ENCODE results near the gene SH2D3A. TPM values are rescaled to one million over a fixed set of nuclear protein-coding genes. Genes with fewer than 3 reads are reported as not detected.

The SH2D3A gene
- total RNA-seq, 1 experiment from 2014 or later: 0.95 TPM

GRCh38 chr19:6716610-6716970, 50.6 kb downstream of the SH2D3A start:
- POLR2A ChIA-PET (ENCODE audit: low non-redundant PET): no interaction called here
- no peaks in the 10 kb centered on the region for H3K4me1 ChIP-seq (ENCODE audit: insufficient read depth, low read length, poor library complexity, severe bottlenecking)
- BruUV-seq (replicated peaks): no TSS peak
- no peaks in the 10 kb centered on the region for H3K36me3 ChIP-seq (ENCODE audit: insufficient read depth, low read length, poor library complexity, severe bottlenecking)
- no peaks in the 10 kb centered on the region for H3K9me3 ChIP-seq (ENCODE audit: low read depth, low read length, poor library complexity, severe bottlenecking)
- intact Hi-C loops (cut with micrococcal nuclease; ENCODE audit: unreplicated experiment): no loop called here
- no peaks in the 10 kb centered on the region for H3K27me3 ChIP-seq (replicated peaks; ENCODE audit: insufficient read depth, low read depth, low read length, poor library complexity)
- TF ChIP-seq CTCF (conservative IDR thresholded peaks at IDR 0.05; ENCODE audit: low read depth, low read length) (no peak), EZH2 (IDR thresholded peaks at IDR 0.05; ENCODE audit: borderline replicate concordance, low read depth, low read length, poor library complexity, severe bottlenecking) (no peak)
- no peak overlapping the region for H3K4me3 ChIP-seq (ENCODE audit: low read depth, low read length, poor library complexity, severe bottlenecking)
- DNase-seq (ENCODE audit: low spot score): no peak
- H3K27ac ChIP-seq (ENCODE audit: low read depth, low read length, poor library complexity, severe bottlenecking): no peak overlapping the region
- CTCF ChIA-PET: interaction anchor here (0.8 kb wide), 1 partner anchor 21 kb away, joined by 3 read pairs; no protein-coding TSS in a partner anchor

- no peak for DNase-seq (ENCODE audit: low spot score)
- ChIA-PET CTCF (no interaction called here), POLR2A (ENCODE audit: low non-redundant PET) (no interaction called here)
- intact Hi-C loops (cut with micrococcal nuclease; ENCODE audit: unreplicated experiment): no loop called here
- Histone ChIP-seq H3K36me3 (ENCODE audit: insufficient read depth, low read length, poor library complexity, severe bottlenecking) (no peaks in the 10 kb centered on the region), H3K4me1 (ENCODE audit: insufficient read depth, low read length, poor library complexity, severe bottlenecking) (no peaks in the 10 kb centered on the region), H3K9me3 (ENCODE audit: low read depth, low read length, poor library complexity, severe bottlenecking) (no peaks in the 10 kb centered on the region), H3K27ac (ENCODE audit: low read depth, low read length, poor library complexity, severe bottlenecking) (no peak overlapping the region), H3K4me3 (ENCODE audit: low read depth, low read length, poor library complexity, severe bottlenecking) (no peak overlapping the region), H3K27me3 (replicated peaks; ENCODE audit: insufficient read depth, low read depth, low read length, poor library complexity) (peaks cover 4% of the 10 kb centered on the region)
- BruUV-seq (replicated peaks): no TSS peak
- TF ChIP-seq EZH2 (IDR thresholded peaks at IDR 0.05; ENCODE audit: borderline replicate concordance, low read depth, low read length, poor library complexity, severe bottlenecking): no peak
- no peak for TF ChIP-seq CTCF (conservative IDR thresholded peaks at IDR 0.05; ENCODE audit: low read depth, low read length)
Observed at GRCh38 chr19:6714749-6715555, 52.3 kb downstream of the SH2D3A start.

- intact Hi-C loops (cut with micrococcal nuclease; ENCODE audit: unreplicated experiment): no loop called here
- no peaks in the 10 kb centered on the region for H3K4me1 ChIP-seq (ENCODE audit: insufficient read depth, low read length, poor library complexity, severe bottlenecking)
- ChIA-PET CTCF (no interaction called here), POLR2A (ENCODE audit: low non-redundant PET) (no interaction called here)
- no peaks in the 10 kb centered on the region for H3K9me3 ChIP-seq (ENCODE audit: low read depth, low read length, poor library complexity, severe bottlenecking)
- peaks cover 4% of the 10 kb centered on the region for H3K27me3 ChIP-seq (replicated peaks; ENCODE audit: insufficient read depth, low read depth, low read length, poor library complexity)
- no TSS peak for BruUV-seq (replicated peaks)
- no peak overlapping the region for H3K4me3 ChIP-seq (ENCODE audit: low read depth, low read length, poor library complexity, severe bottlenecking)
- TF ChIP-seq EZH2 (IDR thresholded peaks at IDR 0.05; ENCODE audit: borderline replicate concordance, low read depth, low read length, poor library complexity, severe bottlenecking) (no peak), CTCF (conservative IDR thresholded peaks at IDR 0.05; ENCODE audit: low read depth, low read length) (no peak)
- no peak for DNase-seq (ENCODE audit: low spot score)
- H3K27ac ChIP-seq (ENCODE audit: low read depth, low read length, poor library complexity, severe bottlenecking): no peak overlapping the region
- H3K36me3 ChIP-seq (ENCODE audit: insufficient read depth, low read length, poor library complexity, severe bottlenecking): no peaks in the 10 kb centered on the region
Observed at GRCh38 chr19:6713773-6714692, 53.2 kb downstream of the SH2D3A start.

All from A673 (cell line).